Calu3 (cell line): ENCODE results near the gene KIF18B. TPM values are rescaled to one million over a fixed set of nuclear protein-coding genes. Genes with fewer than 3 reads are reported as not detected.
A peak's percentile ranks its signal among the peaks of the same experiment; 100 is the strongest.
"Not testable (repeated sequence)": the region's sequence is repeated elsewhere in the genome, so short reads cannot be mapped to it uniquely, and the experiment has no call there.

Source experiments
- BruUV-seq: library from RNA; stranded (reverse); fragments of 400-500 nt; replicated peaks from 2 replicates; lab custom pipeline; 2021; lab: Mats Ljungman, UMichigan
- CTCF ChIA-PET: fragments of 300-600 bp; sonication (Branson Sonifier 250); formaldehyde crosslinking; loops from one replicate; lab custom pipeline; 2022; ENCODE audit warnings: antibody characterized with exemption; lab: Charles Lee
- DNase-seq: peaks from one replicate; pipeline ENCODE4 v3.0.0; 2022
- H3K27ac Mint-ChIP-seq: one replicate; pipeline ENCODE4 v1.8.0; 2022; ENCODE audit warnings: mixed read lengths; ENCODE audit not compliant: unreplicated experiment
- H3K27me3 Mint-ChIP-seq: one replicate; pipeline ENCODE4 v1.8.0; 2022; ENCODE audit warnings: mixed read lengths; ENCODE audit not compliant: unreplicated experiment
- H3K36me3 Mint-ChIP-seq: one replicate; pipeline ENCODE4 v1.8.0; 2022; ENCODE audit warnings: mild to moderate bottlenecking, moderate library complexity, mixed read lengths; ENCODE audit not compliant: insufficient read depth, unreplicated experiment
- H3K4me1 Mint-ChIP-seq: one replicate; pipeline ENCODE4 v1.8.0; 2022; ENCODE audit warnings: mild to moderate bottlenecking, low read depth, mixed read lengths; ENCODE audit not compliant: unreplicated experiment
- H3K4me3 Mint-ChIP-seq: one replicate; pipeline ENCODE4 v1.8.0; 2022; ENCODE audit warnings: mild to moderate bottlenecking, low read depth, moderate library complexity, mixed read lengths; ENCODE audit not compliant: unreplicated experiment
- H3K9me3 Mint-ChIP-seq: one replicate; pipeline ENCODE4 v1.8.0; 2022; ENCODE audit warnings: low read depth, mixed read lengths; ENCODE audit not compliant: unreplicated experiment
- intact Hi-C: fragments of 100-400 bp; cut with micrococcal nuclease; formaldehyde crosslinking; loops from one replicate; pipeline ENCODE4 v1.10.0; 2022; ENCODE audit not compliant: unreplicated experiment
- total RNA-seq: library from RNA; stranded (reverse); gene quantifications from 2 replicates; pipeline ENCODE4 v1.2.3, GENCODE V29; 2022
- TF ChIP-seq, protein P1 (sequence below): fragments of 200-600 bp; IDR thresholded peaks from one replicate; pipeline ENCODE4 v1.8.0; 2022; ENCODE audit warnings: antibody characterized with exemption; ENCODE audit not compliant: unreplicated experiment

KIF18B gene
- total RNA-seq, 1 experiment from 2014 or later: 84.6 TPM

DNA sequence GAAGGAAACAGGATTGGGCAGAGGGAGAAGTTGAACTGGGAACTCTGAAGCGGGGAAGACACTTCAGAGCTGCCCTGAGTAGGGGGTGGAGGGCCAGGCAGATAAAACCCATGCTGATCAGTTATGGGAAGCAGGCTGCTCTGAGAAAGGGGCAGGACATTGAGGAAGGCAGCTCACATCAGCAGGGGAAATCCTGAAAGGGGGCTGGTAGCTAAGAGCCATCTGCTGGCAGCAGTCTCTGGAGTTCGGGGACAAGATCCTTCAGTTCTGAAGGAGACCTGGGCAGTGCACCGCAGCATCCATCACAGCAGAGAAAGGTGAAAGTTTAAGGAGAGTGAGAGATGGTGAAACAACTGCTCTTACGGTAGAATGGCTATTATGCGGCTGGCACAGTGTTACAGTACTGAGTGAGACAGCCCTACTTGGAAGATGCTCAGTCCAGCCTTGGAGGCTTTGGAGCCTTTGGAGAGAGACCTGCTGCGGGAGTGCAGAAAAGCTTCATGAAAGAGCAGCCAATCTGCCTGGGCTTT lies 5.4 kb upstream of the KIF18B start:
- TF ChIP-seq, protein P1, sequence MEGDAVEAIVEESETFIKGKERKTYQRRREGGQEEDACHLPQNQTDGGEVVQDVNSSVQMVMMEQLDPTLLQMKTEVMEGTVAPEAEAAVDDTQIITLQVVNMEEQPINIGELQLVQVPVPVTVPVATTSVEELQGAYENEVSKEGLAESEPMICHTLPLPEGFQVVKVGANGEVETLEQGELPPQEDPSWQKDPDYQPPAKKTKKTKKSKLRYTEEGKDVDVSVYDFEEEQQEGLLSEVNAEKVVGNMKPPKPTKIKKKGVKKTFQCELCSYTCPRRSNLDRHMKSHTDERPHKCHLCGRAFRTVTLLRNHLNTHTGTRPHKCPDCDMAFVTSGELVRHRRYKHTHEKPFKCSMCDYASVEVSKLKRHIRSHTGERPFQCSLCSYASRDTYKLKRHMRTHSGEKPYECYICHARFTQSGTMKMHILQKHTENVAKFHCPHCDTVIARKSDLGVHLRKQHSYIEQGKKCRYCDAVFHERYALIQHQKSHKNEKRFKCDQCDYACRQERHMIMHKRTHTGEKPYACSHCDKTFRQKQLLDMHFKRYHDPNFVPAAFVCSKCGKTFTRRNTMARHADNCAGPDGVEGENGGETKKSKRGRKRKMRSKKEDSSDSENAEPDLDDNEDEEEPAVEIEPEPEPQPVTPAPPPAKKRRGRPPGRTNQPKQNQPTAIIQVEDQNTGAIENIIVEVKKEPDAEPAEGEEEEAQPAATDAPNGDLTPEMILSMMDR: no peak
- BruUV-seq: no TSS peak
- Mint-ChIP-seq H3K36me3 (peaks cover 2% of the 10 kb centered on the region), H3K27me3 (peaks cover 40% of the 10 kb centered on the region), H3K4me1 (no peaks in the 10 kb centered on the region), H3K27ac (no peak overlapping the region), H3K4me3 (no peak overlapping the region), H3K9me3 (no peaks in the 10 kb centered on the region)
- CTCF ChIA-PET: no interaction called here
- intact Hi-C loops: no loop called here
- no peak for DNase-seq

GRCh38 chr17:44948315-44948795 lies 782 bp upstream of the KIF18B start:
- Mint-ChIP-seq H3K36me3 (peaks cover 44% of the 10 kb centered on the region), H3K4me1 (peaks cover 7% of the 10 kb centered on the region), H3K4me3 (peak overlapping the region; percentile 86), H3K9me3 (no peaks in the 10 kb centered on the region), H3K27ac (no peak overlapping the region), H3K27me3 (peaks cover 12% of the 10 kb centered on the region)
- intact Hi-C loops: no loop called here
- CTCF ChIA-PET: no interaction called here
- no TSS peak for BruUV-seq
- no peak for DNase-seq
- TF ChIP-seq, protein P1: no peak

DNA sequence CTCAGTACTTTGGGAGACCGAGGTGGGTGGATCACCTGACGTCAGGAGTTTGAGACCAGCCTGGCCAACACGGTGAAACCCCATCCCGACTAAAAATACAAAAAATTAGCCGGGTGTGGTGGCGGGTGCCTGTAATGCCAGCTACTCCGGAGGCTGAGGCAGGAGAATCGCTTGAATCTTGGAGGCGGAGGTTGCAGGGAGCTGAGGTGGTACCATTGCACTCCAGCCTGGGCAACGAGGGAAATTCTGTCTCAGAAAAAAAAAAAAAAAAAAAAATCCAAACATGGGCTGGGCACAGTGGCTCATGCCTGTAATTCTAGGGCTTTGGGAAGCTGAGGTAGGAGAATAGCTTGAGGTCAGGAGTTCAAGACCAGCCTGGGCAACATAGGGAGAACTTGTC lies 1.9 kb downstream of the KIF18B start:
- DNase-seq, BruUV-seq, H3K9me3 Mint-ChIP-seq, H3K27me3 Mint-ChIP-seq, intact Hi-C loops: not testable (repeated sequence)
- Mint-ChIP-seq H3K4me3 (peak overlapping the region; percentile 86), H3K27ac (peak overlapping the region; percentile 65), H3K4me1 (peaks cover 34% of the 10 kb centered on the region), H3K36me3 (peaks cover 50% of the 10 kb centered on the region)
- CTCF ChIA-PET: interaction anchor here (0.6 kb wide), 1 partner anchor 282 kb away, joined by 5 read pairs; no protein-coding TSS in a partner anchor

DNA sequence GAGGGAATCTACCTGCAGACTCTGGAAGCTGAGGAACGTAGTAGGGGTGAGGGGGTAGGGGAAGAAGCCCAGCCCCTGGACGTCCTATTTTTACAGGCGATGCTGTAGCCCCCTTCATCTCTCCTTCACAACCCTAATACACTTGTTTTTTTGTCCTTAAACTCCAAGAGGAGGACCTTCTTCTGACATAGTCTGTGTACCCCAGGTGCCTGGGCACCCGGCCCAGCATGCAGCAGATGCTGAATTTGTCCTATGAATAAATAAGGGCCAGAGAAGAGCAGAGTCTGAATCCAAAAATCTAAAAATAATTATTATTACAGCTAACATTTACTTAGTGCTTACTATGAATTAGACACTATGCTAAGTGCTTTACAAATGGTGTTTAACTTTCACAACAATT lies 5.1 kb downstream of the KIF18B start:
- H3K36me3 Mint-ChIP-seq: peaks cover 60% of the 10 kb centered on the region
- BruUV-seq: no TSS peak
- no peak overlapping the region for H3K4me3 Mint-ChIP-seq
- H3K9me3 Mint-ChIP-seq: no peaks in the 10 kb centered on the region
- peaks cover 44% of the 10 kb centered on the region for H3K4me1 Mint-ChIP-seq
- DNase-seq: no peak
- intact Hi-C loops: no loop called here
- CTCF ChIA-PET: interaction anchor here (0.7 to 1.3 kb wide), 2 partner anchors 12 to 222 kb away, joined by 3 to 4 read pairs; no protein-coding TSS in a partner anchor
- H3K27ac Mint-ChIP-seq: no peak overlapping the region
- TF ChIP-seq, protein P1: no peak
- H3K27me3 Mint-ChIP-seq: no peaks in the 10 kb centered on the region

GRCh38 chr17:44941712-44942331 lies 5.8 kb downstream of the KIF18B start:
- intact Hi-C loops: no loop called here

More at GRCh38 chr17:44941712-44942331, 5.8 kb downstream of the KIF18B start:
- DNase-seq: no peak
- Mint-ChIP-seq H3K9me3 (no peaks in the 10 kb centered on the region), H3K4me1 (peaks cover 44% of the 10 kb centered on the region), H3K27me3 (no peaks in the 10 kb centered on the region), H3K27ac (no peak overlapping the region), H3K4me3 (no peak overlapping the region), H3K36me3 (peaks cover 54% of the 10 kb centered on the region)
- BruUV-seq: no TSS peak
- CTCF ChIA-PET: interaction anchor here (0.5 to 1.3 kb wide), 3 partner anchors 11 to 109 kb away, joined by 3 to 4 read pairs (median 3); no protein-coding TSS in a partner anchor
- TF ChIP-seq, protein P1: no peak
